Stromal cell of bone marrow (primary cell): ENCODE measurements around the gene SRSF2.
"Not testable (repeated sequence)": the region's sequence is repeated elsewhere in the genome, so short reads cannot be mapped to it uniquely, and the experiment has no call there.

Source experiments
- DNase-seq: peaks from one replicate; pipeline ENCODE4 v3.0.0-alpha.2; 2012; ENCODE audit warnings: low read depth

The SRSF2 gene

DNA sequence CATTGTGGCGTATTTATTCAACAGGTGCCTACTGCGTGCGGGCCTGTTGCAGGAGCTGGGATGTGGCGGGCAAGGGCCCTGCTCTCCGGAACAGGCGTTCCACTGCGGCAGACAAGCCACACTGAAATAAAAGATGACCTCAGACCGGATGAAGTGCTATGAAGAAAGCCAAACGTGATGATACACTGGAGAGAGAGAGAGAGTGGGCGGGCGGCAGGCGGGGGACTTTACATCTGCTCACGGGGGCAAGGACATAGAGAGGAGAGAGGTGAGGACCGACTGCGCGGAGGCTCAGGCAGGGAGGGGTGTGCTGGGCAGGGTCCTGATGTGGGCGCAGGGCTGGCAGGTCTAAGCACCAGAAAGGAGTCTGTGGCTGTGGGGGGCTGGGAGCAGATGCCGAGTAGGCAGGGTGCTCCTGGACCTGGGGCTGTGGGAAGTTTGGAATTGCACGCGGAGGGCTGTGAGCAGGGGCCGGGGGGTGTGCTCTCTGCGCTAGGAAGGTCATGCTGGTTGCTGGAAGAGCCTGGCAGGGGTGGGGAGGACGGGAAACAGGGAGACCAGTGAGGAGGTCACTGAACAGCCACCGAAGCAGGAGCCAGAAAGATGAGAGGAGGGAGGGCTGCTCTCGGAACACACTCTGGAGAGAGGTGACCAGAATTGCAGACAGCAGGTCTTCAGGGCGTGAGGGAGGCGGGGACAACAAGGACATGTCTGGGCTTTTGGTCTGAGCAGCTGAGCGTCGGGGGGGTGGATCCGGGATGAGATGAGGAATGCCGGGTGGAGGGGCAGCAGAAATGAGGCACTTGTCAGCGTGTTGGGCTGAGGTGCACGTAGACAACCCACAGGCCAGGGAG, 36.3 kb downstream of the SRSF2 start:
- DNase-seq, result peak; percentile 73

DNA sequence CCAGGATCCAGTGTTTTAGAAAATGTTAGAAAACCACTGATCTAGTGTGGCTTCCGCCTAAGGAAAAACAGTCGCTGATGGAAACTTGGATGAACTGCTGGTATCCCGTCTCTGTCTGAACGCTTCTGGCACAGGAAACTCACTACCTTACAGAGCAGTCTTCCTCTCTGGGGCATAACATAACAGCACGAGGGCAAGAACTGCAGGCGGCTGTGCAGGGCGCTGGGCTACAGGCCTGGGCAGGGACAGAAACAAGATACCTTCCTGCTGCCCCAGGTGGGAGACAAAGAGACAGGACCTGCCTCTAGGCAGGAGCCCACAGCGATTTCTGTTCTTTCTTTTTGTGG, 36.9 kb downstream of the SRSF2 start:
- no peak for DNase-seq

DNA sequence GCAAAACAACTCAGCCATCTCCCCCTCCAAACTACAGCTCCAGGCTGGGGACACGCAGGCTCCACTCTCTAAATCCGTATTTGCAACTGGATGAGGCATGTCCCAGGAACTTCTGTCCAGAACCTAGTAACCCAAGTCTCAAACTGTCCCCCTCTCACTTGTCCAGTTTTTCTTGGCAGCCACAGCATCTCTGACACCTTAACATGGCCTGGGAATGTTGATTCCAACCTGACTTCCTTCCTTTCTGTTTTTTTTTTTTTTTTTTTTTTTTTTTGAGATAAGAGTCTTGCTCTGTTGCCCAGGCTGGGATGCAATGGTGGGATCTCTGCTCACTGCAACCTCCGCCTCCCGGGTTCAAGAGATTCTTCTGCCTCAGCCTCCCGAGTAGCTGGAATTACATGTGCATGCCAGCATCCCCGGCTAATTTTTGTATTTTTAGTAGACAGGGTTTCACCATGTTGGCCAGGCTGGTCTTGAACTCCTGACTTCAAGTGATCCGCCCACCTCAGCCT, 38.6 kb downstream of the SRSF2 start:
- DNase-seq, result not testable (repeated sequence)

DNA sequence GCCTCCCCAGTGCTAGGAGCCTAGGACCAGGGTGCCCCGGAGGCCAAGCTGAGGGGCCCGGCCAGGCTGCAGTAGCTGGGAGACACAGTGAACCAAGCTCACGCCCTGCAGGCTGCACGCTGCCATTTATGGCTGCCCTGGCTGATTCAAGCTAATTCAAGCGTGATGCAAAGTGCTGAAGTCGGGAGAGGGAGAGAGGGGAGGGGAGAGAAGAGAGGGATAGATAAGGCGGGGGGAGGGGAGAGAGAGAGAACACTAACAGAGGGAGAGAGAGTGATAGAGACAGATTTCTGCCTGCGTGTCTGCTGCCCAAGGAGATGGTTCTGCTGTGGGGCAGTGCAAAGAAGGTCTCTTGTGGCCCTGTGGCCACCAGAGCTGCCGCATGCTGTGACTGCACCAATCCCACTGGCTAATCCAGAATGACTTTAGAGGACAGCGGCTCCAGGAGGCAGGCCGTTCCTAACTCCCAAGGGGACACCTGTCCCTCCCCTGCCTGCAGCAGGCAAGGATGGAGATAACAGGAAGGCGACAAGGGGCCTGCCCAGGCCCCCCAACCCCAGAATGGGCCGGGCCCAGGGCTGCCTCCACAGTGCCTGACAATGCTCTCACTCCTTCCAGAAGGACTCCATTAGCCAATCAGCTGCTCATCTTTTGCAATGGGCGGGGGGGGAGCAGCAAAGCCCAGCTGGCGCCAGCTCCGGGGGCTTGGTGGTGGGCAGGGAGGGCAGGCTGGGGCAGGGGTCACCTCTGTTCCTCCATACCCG, 39.2 kb downstream of the SRSF2 start:
- no peak for DNase-seq

DNA sequence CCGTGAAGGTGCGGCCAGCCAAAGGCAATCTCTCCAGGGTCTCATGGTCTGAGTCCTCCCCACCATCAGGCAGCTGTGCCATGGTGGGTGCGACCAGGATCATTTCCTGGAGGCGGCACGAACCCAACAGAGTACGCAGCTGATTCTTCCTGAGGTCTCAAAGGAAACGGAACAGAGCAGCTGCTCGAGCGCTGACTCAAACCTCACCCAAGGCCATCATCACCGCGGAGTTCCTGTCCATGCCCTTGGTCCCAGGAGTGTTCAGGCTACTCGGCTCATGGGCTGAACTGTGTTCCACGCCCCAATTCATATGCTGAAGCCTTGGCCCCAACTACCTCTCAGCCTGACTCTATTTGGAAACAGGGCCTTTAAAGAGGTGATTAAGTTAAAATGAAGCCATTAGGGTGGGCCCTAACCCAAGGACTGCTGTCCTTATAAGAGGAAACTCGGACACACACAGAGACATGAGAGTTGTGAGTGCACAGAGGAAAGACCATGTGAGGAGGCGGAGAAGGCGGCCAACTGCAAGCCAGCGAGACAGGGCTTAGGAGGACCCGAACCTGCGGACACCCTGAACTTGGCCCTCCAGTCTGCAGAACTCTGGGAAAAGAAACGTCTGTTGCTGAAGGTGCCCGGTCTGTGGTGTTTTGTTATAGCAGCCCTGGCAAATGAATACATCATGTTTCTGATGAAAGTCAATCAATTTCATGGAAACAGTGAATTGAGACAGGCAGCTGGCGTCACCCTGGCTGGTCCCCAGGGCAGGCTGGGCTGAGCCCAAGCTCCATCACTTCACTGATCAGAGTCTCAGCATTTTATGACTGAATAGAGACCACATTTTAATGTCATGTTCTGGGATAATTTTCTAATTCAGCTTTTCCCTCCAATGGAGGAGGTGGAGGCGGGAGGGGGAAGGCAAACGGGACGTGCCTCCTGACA, 40.1 kb downstream of the SRSF2 start:
- no peak for DNase-seq

DNA sequence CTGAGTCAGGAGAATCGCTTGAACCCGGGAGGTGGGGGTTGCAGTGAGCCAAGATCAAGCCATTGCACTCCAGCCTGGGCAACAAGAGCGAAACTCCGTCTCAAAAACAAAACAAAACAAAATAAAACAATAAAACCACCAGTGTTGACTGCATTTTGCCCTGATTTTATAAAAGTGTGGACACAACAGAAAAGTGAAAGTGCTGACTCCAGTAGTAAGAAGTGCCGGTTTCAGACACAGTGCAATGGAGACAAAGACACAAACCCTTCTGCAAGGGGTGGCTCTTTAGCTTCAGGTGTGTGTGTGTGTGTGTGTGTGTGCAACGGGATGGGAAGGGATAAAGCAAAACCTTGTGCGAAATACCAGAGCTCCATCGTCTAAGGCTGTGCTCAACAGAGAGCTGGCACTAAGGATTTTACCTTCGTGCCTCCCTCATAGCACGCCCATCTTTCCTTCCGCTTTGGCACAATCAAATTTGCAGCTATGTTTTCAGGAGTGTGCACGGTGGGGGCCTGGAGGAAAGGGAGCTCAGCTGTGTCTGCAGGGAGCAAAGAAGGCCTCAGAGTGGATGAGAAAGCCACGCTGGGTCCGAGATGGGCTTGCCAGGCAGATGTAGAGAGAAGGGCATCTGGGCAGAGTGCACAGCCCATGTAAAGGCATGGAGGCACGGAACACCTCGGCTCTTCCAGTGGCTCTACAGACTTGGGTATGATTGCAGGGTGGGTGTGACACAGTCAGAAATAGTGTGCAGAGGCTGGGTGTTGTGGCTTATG, 41.9 kb downstream of the SRSF2 start:
- DNase-seq, result no peak

DNA sequence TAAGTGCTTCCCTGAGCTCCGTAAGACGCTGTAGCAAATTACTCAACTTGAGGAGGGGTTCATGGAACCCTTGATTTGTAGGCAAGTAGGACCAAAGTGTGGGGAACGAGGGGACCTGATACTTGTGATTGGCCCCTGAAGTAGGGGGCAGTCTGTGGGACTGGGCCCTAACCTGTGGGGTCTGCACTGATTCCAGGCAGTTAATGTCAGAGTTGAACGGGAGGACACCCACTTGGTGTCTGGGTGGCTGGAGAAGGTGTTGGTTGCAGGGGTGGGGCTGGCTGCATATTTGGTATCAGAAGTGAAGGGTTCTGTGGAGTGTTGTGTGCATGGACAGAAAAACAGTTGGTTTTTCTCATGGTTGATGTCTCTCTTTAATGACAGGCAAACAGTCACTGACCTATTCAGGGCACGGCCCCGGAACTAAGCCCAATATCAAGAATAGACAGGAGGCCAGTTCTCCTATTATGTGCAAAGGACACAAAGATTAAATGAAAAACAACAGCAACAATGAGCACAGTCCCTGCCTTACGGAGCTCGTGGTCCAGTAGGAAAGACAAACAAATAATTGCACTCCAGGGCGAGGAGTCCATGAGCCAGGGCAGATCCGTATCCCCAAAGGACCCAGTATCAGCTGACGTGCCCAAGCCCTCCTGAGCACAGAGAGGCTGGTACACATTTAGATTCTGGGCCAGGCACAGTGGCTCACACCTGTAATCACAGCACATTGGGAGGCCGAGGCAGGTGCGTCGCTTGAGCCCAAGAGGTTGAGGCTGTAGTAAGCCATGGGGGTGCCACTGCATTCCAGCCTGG, 45.5 kb downstream of the SRSF2 start:
- DNase-seq, result no peak

DNA sequence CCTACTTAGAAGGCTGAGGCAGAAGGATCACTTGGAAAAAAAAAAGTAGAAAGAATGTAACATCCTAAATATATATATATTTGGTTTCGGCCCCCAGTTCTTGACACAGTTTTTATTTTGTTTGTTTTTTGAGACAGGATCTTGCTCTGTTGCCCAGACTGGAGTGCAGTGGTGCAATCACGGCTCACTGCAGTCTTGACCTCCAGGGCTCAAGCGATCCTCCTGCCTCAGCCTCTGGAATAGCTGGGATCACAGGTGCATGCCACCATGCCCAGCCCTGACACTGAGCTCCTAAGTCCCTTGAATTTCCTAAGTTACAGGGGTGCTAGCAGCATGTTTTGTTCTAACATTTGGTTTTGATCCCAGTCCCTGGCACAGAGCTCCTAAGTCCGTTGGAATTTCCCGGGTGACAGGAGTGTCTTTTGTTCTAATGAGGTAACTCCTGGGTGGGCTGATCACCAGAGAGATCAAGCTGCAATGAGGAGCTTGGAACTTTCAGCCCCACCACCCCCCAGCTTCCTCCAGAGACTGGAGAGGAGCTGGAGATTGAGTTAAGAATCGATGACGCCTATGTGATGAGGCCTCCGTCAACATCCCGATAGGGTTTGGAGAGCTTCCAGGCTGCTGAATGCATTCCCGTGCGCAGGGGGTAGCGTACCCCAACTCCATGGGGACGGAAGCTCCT, 46.4 kb downstream of the SRSF2 start:
- DNase-seq, result no peak

DNA sequence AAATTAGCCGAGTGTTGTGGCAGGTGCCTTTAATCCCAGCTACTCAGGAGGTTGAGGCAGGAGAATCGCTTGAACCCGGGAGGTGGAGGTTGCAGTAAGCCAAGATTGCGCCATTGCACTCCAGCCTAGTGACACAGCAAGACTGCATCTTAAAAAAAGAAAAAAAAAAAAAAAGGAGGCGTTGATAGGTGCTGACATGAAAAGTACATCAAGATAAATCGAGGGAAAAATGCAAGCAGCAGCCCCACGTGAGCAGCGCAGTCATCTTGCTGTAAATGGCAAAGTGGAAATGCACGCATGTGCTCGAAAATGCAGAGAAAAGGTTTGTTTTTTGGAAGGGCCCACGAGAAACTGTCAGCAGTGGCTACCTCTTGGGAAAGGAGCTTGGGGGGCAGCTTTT, 47.3 kb downstream of the SRSF2 start:
- no peak for DNase-seq

DNA sequence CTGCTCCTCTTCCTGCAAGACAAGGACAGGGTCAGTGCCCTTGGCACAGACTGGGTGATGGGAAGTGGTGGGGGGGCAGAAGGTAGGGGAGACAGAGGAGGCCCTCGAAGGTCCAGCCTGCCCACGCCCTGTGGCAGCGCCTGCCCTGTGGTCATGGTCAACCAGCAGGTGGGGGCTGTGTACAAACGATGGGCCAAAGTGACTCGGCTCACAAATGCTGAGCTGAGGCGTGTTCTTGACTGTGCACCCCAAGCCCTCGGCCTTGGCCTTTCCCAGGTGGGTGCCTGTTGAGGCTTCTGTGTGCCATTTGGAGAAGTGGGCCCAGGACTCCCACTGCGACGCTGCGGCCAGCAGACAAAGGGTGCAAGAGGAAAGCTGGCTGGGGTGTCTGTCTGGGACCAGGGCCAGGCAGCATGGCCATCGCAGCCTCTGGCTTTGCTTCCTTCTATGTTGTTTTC, 48.9 kb downstream of the SRSF2 start:
- DNase-seq, result no peak

DNA sequence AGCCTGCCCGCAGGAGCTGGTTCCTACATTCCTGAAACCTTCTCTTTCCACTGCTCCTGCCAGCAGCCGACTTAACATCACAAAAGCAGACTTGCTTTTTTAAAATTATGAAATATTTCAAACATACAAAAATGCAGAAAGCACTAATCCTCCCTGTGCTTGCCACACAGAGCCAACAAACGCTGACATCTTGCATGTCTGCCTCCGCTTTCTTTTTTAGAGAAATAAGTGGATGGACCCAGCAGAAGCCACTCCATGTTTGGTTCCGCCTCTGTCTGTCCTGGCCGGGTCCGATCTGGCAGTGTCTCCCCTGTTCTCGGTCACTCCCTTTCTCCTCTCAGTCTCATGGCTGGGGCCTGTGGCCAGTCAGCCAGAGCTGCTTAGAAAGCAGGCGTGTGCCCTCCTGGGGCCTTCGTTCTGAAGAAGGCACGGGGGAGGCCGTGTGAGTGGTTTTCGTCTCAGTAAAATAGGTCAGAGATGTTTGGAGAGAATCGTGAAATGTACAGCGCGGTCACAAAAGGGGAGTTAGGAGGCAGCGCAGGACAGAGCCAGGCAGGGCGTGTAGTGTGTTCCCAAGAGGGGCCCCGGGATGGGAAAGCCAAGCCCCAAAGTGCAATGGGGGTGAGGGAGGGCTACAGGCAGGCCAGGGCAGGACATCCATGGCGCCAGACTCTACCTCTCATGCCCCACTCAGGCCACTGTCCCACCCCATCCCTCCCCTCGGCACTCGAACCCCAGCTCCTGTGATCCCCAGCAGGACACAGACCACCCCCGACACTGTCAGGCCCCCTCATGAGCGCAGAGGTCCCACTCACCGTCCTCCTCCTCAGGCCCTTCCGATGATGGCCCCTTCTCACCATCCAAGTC, 49.6 kb downstream of the SRSF2 start:
- DNase-seq, result peak; percentile 50

DNA sequence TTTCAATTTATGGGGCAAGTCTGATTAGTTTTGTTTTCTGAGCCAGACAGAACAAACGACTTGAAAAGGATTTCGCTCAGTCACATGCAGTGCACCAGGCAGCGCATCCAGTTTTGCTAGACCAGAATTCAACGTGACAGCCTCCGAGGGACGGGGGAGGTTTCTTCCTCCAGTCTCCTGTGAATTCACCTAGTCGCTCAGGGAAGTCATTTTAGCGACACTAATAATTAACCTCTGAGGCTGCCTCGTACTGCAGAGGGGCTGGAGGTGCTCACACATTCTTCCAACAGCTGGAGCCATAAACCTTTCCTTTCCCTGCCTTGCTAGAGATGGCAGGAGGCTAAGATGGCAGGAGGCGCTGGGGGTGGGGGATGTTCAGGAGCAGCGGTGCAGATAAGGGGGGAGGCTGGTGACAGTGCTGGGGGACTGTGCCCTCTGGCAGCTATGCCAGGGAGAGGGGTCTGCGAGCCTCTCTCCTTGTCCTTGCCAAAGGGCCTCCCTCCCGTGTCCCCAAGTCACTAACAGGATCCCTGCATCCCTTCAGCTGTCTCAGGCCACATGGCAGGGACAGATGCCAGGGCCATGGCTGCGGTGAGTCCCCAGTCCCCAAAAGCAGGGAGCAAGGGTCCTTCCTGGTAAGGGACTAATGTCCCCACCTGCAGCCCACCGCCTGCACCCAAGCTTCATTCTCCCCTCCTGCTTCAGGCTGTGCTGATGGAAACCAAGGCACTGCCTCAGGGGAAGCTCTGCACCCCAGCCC, 50.4 kb downstream of the SRSF2 start:
- DNase-seq, result no peak

DNA sequence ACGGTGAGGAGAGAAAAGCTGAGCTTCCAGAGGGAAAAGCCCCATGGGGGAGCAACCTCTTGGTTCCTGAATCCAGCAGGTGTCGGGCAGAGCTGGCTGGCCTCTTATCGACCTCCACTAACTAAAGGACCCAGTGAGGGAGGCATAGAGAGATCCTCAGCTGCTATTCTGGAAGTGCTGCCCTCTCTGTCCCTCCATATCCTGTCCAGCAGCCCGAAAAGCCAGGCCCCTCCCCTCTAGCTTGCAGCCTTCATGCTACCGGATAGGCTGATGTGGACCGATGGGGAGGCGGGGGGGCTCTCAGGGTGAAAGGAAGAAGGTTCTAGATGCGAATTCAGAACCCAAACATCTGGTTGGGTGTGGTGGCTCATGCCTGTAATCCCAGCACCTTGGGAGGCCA, 51.3 kb downstream of the SRSF2 start:
- no peak for DNase-seq

DNA sequence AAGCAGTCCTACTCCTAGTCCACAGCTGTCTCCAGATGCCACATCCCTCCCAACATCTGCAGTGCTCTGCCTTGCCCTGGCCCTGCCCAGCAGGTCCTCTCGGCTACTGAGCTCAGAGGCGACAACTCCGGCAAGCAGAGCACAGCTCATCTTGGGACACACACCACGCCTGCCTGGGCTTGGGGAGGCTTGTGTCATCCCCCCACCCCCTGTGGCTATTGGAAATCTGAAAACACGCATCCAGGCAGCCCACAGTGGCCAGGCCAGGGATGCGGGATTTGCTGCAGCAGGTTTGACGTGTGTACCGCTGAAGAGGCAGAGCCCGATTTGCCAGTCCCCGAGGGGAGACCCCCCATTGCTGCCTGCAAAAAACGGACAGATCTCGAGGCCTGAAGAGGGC, 51.8 kb downstream of the SRSF2 start:
- DNase-seq, result no peak

DNA sequence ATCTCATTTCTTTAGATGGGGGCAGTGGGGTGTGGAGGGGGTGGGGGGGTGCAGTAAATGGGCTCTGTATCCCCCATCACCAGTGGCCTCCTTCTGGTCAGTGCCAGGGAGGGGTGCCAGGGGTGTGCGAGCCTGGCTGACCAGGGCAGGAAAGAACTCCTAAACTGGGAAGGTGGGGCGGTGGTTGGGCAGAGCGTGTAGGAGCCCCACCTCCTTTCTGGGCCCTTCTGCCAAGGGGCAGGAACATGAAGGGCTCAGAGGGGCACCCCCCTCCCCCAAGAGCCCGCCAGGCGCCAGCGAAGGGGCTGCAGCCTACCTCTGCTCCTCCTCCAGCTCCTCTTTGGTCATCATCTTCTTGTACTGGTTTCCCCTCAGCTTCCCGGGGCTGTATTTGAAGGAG, 52.4 kb downstream of the SRSF2 start:
- DNase-seq, result no peak
